A673 (cell line): ENCODE results near the gene ABCC5. TPM values are rescaled to one million over a fixed set of nuclear protein-coding genes. Genes with fewer than 3 reads are reported as not detected.

Experiments used
- BruUV-seq: library from RNA; stranded (reverse); fragments of 400-500 nt; replicated peaks from 2 replicates; lab custom pipeline; 2021; lab: Mats Ljungman, UMichigan
- CTCF ChIA-PET: fragments of 300-600 bp; sonication (Branson Sonifier 250); formaldehyde crosslinking; loops from one replicate; lab custom pipeline; 2022; ENCODE audit warnings: antibody characterized with exemption; lab: Charles Lee
- POLR2A ChIA-PET: fragments of 300-600 bp; sonication (Branson Sonifier 250); formaldehyde crosslinking; loops from one replicate; lab custom pipeline; 2022; ENCODE audit warnings: antibody characterized with exemption; ENCODE audit not compliant: low non-redundant PET; lab: Charles Lee
- DNase-seq: peaks from one replicate; pipeline ENCODE4 v3.0.0-alpha.2; 2015; ENCODE audit warnings: low spot score
- H3K27ac ChIP-seq: fragments of 200-600 bp; sonication (generic); 2 replicates; pipeline ENCODE4 v1.5.1; 2016; ENCODE audit warnings: mixed run types, low read depth, mild to moderate bottlenecking, mixed read lengths, antibody characterized with exemption, low read length; ENCODE audit not compliant: poor library complexity, severe bottlenecking
- H3K27me3 ChIP-seq: fragments of 200-600 bp; sonication (generic); replicated peaks from 2 replicates; pipeline ENCODE4 v1.6.1; 2017; ENCODE audit warnings: mixed run types, low read depth, mild to moderate bottlenecking, mixed read lengths, antibody characterized with exemption, low read length; ENCODE audit not compliant: insufficient read depth, poor library complexity
- H3K36me3 ChIP-seq: fragments of 200-600 bp; sonication (generic); 2 replicates; pipeline ENCODE4 v1.6.1; 2016; ENCODE audit warnings: mixed run types, mild to moderate bottlenecking, mixed read lengths, antibody characterized with exemption, low read length; ENCODE audit not compliant: insufficient read depth, poor library complexity, severe bottlenecking
- H3K4me1 ChIP-seq: fragments of 200-600 bp; sonication (generic); 2 replicates; pipeline ENCODE4 v1.6.1; 2017; ENCODE audit warnings: mixed run types, mild to moderate bottlenecking, mixed read lengths, antibody characterized with exemption, low read length; ENCODE audit not compliant: insufficient read depth, poor library complexity, severe bottlenecking
- H3K4me3 ChIP-seq: fragments of 200-600 bp; sonication (generic); 2 replicates; pipeline ENCODE4 v1.5.1; 2016; ENCODE audit warnings: low read depth, mixed run types, mild to moderate bottlenecking, mixed read lengths, low read length; ENCODE audit not compliant: poor library complexity, severe bottlenecking
- H3K9me3 ChIP-seq: fragments of 200-600 bp; sonication (generic); 2 replicates; pipeline ENCODE4 v1.6.1; 2016; ENCODE audit warnings: mixed run types, low read depth, mild to moderate bottlenecking, mixed read lengths, antibody characterized with exemption, low read length; ENCODE audit not compliant: poor library complexity, severe bottlenecking
- EZH2 ChIP-seq: fragments of 200-600 bp; sonication (generic); IDR thresholded peaks from 2 replicates; pipeline ENCODE4 v1.6.1; 2017; ENCODE audit warnings: borderline replicate concordance, low read depth, mild to moderate bottlenecking, mixed read lengths, antibody characterized with exemption, low read length; ENCODE audit not compliant: poor library complexity, severe bottlenecking
- intact Hi-C: fragments of 100-400 bp; cut with micrococcal nuclease; formaldehyde crosslinking; loops from one replicate; pipeline ENCODE4 v1.10.0; 2022; ENCODE audit not compliant: unreplicated experiment
- total RNA-seq: library from RNA; stranded (reverse); gene quantifications from 2 replicates; pipeline ENCODE4 v1.2.3, GENCODE V29; 2021
- TF ChIP-seq, protein P1 (sequence below): fragments of 300-800, 200-600 bp; sonication (generic); conservative IDR thresholded peaks from 2 replicates; pipeline ENCODE4 v1.5.1; 2017; ENCODE audit warnings: low read depth, mild to moderate bottlenecking, antibody characterized with exemption, low read length, moderate library complexity, mixed read lengths

Gene ABCC5
- total RNA-seq, 1 experiment from 2014 or later, result 32.0 TPM

DNA sequence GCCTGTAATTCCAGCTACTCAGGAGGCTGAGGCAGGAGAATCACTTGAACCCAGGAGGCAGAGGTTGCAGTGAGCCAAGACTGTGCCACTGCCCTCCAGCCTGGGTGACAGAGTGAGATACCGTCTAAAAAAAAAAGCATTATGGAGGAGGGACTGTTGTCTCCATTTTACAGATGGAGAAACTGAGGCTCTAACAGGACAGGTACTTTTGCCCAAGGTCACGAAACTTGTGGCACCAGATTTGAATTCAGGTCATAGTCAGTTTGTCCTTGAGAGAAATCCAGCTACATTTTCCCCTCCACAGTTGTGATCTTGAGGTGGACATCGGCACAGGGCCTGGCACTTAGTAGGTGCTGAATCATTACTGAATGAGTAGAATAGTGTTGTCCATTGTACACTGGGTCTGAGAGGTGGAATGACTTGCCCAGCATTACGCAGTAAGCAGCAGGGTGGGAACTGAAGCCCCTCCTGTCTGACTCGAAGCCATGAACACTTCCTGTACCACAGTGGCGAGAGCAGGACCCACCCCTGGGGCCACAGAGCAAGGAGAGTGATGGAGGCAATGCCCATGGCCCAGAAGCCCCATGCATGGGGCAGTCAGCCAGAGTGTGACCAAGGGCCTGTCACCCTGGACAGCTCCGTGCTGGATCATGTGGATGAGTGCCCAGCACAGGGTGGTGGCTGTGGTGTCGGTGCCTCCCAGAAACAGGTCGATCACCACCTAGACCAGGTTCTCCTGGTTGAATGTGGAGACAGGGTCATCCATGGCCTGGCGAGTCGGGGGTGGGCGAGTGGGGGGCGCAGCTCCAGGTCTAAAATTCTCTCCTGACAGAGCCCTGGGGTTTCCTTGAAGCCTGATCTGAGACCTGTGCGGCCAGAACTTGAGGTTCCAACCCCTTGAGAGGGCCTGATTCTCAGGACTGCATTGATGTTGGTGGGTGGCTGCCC is 112.6 kb downstream of the ABCC5 start:
- BruUV-seq, result no TSS peak

DNA sequence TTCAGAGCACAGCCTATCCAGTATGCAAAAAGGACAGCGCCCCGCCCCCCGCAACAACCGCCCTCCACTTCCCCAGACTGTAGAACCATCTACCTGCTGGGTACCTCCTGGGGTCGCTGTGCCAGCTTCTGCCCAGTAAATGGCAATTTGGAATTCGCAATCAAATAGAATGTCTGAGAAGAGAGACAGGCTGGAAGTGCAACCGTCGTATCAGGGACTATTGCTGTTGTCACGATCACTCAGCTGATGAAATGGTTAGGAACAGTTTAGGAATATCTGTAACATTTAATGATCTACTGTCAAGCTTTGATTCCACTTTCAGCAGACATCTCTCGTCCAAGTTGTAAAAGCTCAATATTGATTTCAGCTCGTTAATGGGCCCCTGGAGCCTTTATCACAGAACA is 119.7 kb downstream of the ABCC5 start:
- no peak overlapping the region for H3K27ac ChIP-seq
- POLR2A ChIA-PET, result no interaction called here
- BruUV-seq, result no TSS peak

More for the DNA sequence above, 112.6 kb downstream of the ABCC5 start:
- Histone ChIP-seq H3K27me3 (no peaks in the 10 kb centered on the region), H3K9me3 (no peaks in the 10 kb centered on the region), H3K4me1 (no peaks in the 10 kb centered on the region), H3K36me3 (no peaks in the 10 kb centered on the region), H3K27ac (no peak overlapping the region), H3K4me3 (no peak overlapping the region)
- intact Hi-C loops, result no loop called here
- TF ChIP-seq, protein P1, sequence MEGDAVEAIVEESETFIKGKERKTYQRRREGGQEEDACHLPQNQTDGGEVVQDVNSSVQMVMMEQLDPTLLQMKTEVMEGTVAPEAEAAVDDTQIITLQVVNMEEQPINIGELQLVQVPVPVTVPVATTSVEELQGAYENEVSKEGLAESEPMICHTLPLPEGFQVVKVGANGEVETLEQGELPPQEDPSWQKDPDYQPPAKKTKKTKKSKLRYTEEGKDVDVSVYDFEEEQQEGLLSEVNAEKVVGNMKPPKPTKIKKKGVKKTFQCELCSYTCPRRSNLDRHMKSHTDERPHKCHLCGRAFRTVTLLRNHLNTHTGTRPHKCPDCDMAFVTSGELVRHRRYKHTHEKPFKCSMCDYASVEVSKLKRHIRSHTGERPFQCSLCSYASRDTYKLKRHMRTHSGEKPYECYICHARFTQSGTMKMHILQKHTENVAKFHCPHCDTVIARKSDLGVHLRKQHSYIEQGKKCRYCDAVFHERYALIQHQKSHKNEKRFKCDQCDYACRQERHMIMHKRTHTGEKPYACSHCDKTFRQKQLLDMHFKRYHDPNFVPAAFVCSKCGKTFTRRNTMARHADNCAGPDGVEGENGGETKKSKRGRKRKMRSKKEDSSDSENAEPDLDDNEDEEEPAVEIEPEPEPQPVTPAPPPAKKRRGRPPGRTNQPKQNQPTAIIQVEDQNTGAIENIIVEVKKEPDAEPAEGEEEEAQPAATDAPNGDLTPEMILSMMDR, result no peak
- no peak for TF ChIP-seq EZH2
- ChIA-PET POLR2A (no interaction called here), CTCF (no interaction called here)
- DNase-seq, result no peak

GRCh38 chr3:183897606-183898005 is 120.1 kb downstream of the ABCC5 start:
- H3K27ac ChIP-seq, result no peak overlapping the region
- intact Hi-C loops, result loop anchor here (5.0 kb wide), 2 partner anchors 120 to 645 kb away; partner anchors contain the start of gene ABCC5
- H3K4me1 ChIP-seq, result no peaks in the 10 kb centered on the region
- H3K4me3 ChIP-seq, result no peak overlapping the region
- no peak for DNase-seq
- no peaks in the 10 kb centered on the region for H3K27me3 ChIP-seq
- no peaks in the 10 kb centered on the region for H3K36me3 ChIP-seq
- CTCF ChIA-PET, result interaction anchor here (0.6 to 1.1 kb wide), 3 partner anchors 104 to 224 kb away, joined by 3 to 4 read pairs (median 4); no protein-coding TSS in a partner anchor
- BruUV-seq, result no TSS peak
- H3K9me3 ChIP-seq, result no peaks in the 10 kb centered on the region
- POLR2A ChIA-PET, result no interaction called here
- TF ChIP-seq, protein P1, result no peak
- no peak for TF ChIP-seq EZH2

More for the DNA sequence above, 119.7 kb downstream of the ABCC5 start:
- CTCF ChIA-PET, result interaction anchor here (0.6 to 1.1 kb wide), 2 partner anchors 116 to 348 kb away, joined by 4 to 5 read pairs; no protein-coding TSS in a partner anchor
- intact Hi-C loops, result loop anchor here (5.0 kb wide), 2 partner anchors 119 to 644 kb away; partner anchors contain the start of gene ABCC5
- no peaks in the 10 kb centered on the region for H3K27me3 ChIP-seq
- H3K4me1 ChIP-seq, result no peaks in the 10 kb centered on the region
- DNase-seq, result no peak
- H3K36me3 ChIP-seq, result no peaks in the 10 kb centered on the region
- no peaks in the 10 kb centered on the region for H3K9me3 ChIP-seq
- TF ChIP-seq, protein P1, result no peak
- no peak for TF ChIP-seq EZH2
- H3K4me3 ChIP-seq, result no peak overlapping the region
